Skeletal muscle satellite cell (primary cell): Measurements from ENCODE around the gene ACSL3.
"Not testable (repeated sequence)": the region's sequence is repeated elsewhere in the genome, so short reads cannot be mapped to it uniquely, and the experiment has no call there.

Experiments used
- H3K27me3 ChIP-seq: 2 replicates; pipeline ENCODE4 v1.7.0; 2013; ENCODE audit warnings: low read length; ENCODE audit not compliant: control insufficient read depth, insufficient read depth
- H3K36me3 ChIP-seq: 2 replicates; pipeline ENCODE4 v1.7.0; 2013; ENCODE audit warnings: mild to moderate bottlenecking, control low read depth, low read length; ENCODE audit not compliant: insufficient read depth
- H3K4me1 ChIP-seq: 2 replicates; pipeline ENCODE4 v1.7.0; 2013; ENCODE audit warnings: low read length; ENCODE audit not compliant: control insufficient read depth, insufficient read depth
- H3K4me2 ChIP-seq: 2 replicates; pipeline ENCODE4 v1.7.0; 2013; ENCODE audit warnings: mild to moderate bottlenecking, low read length
- H3K4me3 ChIP-seq: 2 replicates; pipeline ENCODE4 v1.7.0; 2013; ENCODE audit warnings: low read length
- H3K9ac ChIP-seq: 2 replicates; pipeline ENCODE4 v1.7.0; 2013; ENCODE audit warnings: mild to moderate bottlenecking, low read depth, low read length, moderate library complexity
- H3K9me3 ChIP-seq: replicated peaks from 2 replicates; pipeline ENCODE4 v1.7.0; 2013; ENCODE audit warnings: mild to moderate bottlenecking, control low read depth, low read length

ACSL3 gene

GRCh38 chr2:222835823-222836151 is 25.0 kb upstream of the ACSL3 start:
- H3K4me3 ChIP-seq: no peak overlapping the region
- no peaks in the 10 kb centered on the region for H3K9me3 ChIP-seq
- no peaks in the 10 kb centered on the region for H3K36me3 ChIP-seq
- H3K4me1 ChIP-seq: peaks cover 4% of the 10 kb centered on the region
- H3K4me2 ChIP-seq: no peak overlapping the region
- no peak overlapping the region for H3K9ac ChIP-seq
- no peaks in the 10 kb centered on the region for H3K27me3 ChIP-seq

- Histone ChIP-seq H3K4me1 (peaks cover 12% of the 10 kb centered on the region), H3K9ac (no peak overlapping the region), H3K27me3 (no peaks in the 10 kb centered on the region), H3K9me3 (no peaks in the 10 kb centered on the region), H3K4me3 (no peak overlapping the region), H3K36me3 (no peaks in the 10 kb centered on the region), H3K4me2 (no peak overlapping the region)
Measured at GRCh38 chr2:222837643-222838056, 23.2 kb upstream of the ACSL3 start.

- Histone ChIP-seq H3K9me3 (no peaks in the 10 kb centered on the region), H3K4me3 (no peak overlapping the region), H3K36me3 (no peaks in the 10 kb centered on the region), H3K4me2 (no peak overlapping the region), H3K9ac (no peak overlapping the region), H3K4me1 (peaks cover 28% of the 10 kb centered on the region), H3K27me3 (no peaks in the 10 kb centered on the region)
Measured at GRCh38 chr2:222840060-222840802, 20.6 kb upstream of the ACSL3 start.

- Histone ChIP-seq H3K27me3 (no peaks in the 10 kb centered on the region), H3K4me1 (peaks cover 30% of the 10 kb centered on the region), H3K9me3 (no peaks in the 10 kb centered on the region), H3K4me2 (peak overlapping the region; percentile 30), H3K9ac (peak overlapping the region; percentile 23), H3K4me3 (no peak overlapping the region), H3K36me3 (no peaks in the 10 kb centered on the region)
Measured at GRCh38 chr2:222842491-222843174, 18.2 kb upstream of the ACSL3 start.

- peaks cover 25% of the 10 kb centered on the region for H3K4me1 ChIP-seq
- no peak overlapping the region for H3K4me3 ChIP-seq
- H3K27me3 ChIP-seq: no peaks in the 10 kb centered on the region
- peak overlapping the region; percentile 59 for H3K4me2 ChIP-seq
- H3K9me3 ChIP-seq: no peaks in the 10 kb centered on the region
- peak overlapping the region; percentile 15 for H3K9ac ChIP-seq
- H3K36me3 ChIP-seq: no peaks in the 10 kb centered on the region
Measured at GRCh38 chr2:222844323-222844722, 16.5 kb upstream of the ACSL3 start.

- H3K36me3 ChIP-seq, H3K27me3 ChIP-seq, H3K4me2 ChIP-seq, H3K9me3 ChIP-seq, H3K9ac ChIP-seq, H3K4me3 ChIP-seq: not testable (repeated sequence)
- peaks cover 25% of the 10 kb centered on the region for H3K4me1 ChIP-seq
Measured at GRCh38 chr2:222845314-222845713, 15.5 kb upstream of the ACSL3 start.

GRCh38 chr2:222846003-222846402 is 14.8 kb upstream of the ACSL3 start:
- Histone ChIP-seq H3K4me3 (no peak overlapping the region), H3K36me3 (no peaks in the 10 kb centered on the region), H3K4me1 (peaks cover 25% of the 10 kb centered on the region), H3K9me3 (no peaks in the 10 kb centered on the region), H3K27me3 (no peaks in the 10 kb centered on the region), H3K9ac (no peak overlapping the region), H3K4me2 (no peak overlapping the region)

- H3K27me3 ChIP-seq: not testable (repeated sequence)
- peaks cover 14% of the 10 kb centered on the region for H3K4me1 ChIP-seq
Measured at GRCh38 chr2:222848031-222848430, 12.8 kb upstream of the ACSL3 start.

GRCh38 chr2:222848862-222849261 is 12.0 kb upstream of the ACSL3 start:
- Histone ChIP-seq H3K4me3 (no peak overlapping the region), H3K4me2 (no peak overlapping the region), H3K36me3 (no peaks in the 10 kb centered on the region), H3K4me1 (peaks cover 8% of the 10 kb centered on the region), H3K27me3 (no peaks in the 10 kb centered on the region), H3K9me3 (no peaks in the 10 kb centered on the region), H3K9ac (no peak overlapping the region)

More at GRCh38 chr2:222848031-222848430, 12.8 kb upstream of the ACSL3 start:
- H3K4me3 ChIP-seq, H3K9me3 ChIP-seq, H3K4me2 ChIP-seq, H3K36me3 ChIP-seq, H3K9ac ChIP-seq: not testable (repeated sequence)

- Histone ChIP-seq H3K4me1 (no peaks in the 10 kb centered on the region), H3K4me3 (no peak overlapping the region), H3K27me3 (no peaks in the 10 kb centered on the region), H3K9me3 (no peaks in the 10 kb centered on the region), H3K36me3 (no peaks in the 10 kb centered on the region), H3K9ac (no peak overlapping the region), H3K4me2 (no peak overlapping the region)
Measured at GRCh38 chr2:222851956-222852617, 8.7 kb upstream of the ACSL3 start.

GRCh38 chr2:222854773-222855700 is 5.8 kb upstream of the ACSL3 start:
- H3K27me3 ChIP-seq: no peaks in the 10 kb centered on the region
- H3K36me3 ChIP-seq: no peaks in the 10 kb centered on the region
- H3K4me2 ChIP-seq: no peak overlapping the region
- peaks cover 5% of the 10 kb centered on the region for H3K4me1 ChIP-seq
- H3K9me3 ChIP-seq: no peaks in the 10 kb centered on the region
- H3K9ac ChIP-seq: no peak overlapping the region
- no peak overlapping the region for H3K4me3 ChIP-seq
